GM18520 (cell line): ENCODE measurements around the gene EAF1.
"Not testable (repeated sequence)": the region's sequence is repeated elsewhere in the genome, so short reads cannot be mapped to it uniquely, and the experiment has no call there.

Source experiments
- ATAC-seq: cut with Tn5 transposase; IDR thresholded peaks from one replicate; pipeline ENCODE4 v1.9.1; 2021; ENCODE audit not compliant: unreplicated experiment

EAF1 gene

DNA sequence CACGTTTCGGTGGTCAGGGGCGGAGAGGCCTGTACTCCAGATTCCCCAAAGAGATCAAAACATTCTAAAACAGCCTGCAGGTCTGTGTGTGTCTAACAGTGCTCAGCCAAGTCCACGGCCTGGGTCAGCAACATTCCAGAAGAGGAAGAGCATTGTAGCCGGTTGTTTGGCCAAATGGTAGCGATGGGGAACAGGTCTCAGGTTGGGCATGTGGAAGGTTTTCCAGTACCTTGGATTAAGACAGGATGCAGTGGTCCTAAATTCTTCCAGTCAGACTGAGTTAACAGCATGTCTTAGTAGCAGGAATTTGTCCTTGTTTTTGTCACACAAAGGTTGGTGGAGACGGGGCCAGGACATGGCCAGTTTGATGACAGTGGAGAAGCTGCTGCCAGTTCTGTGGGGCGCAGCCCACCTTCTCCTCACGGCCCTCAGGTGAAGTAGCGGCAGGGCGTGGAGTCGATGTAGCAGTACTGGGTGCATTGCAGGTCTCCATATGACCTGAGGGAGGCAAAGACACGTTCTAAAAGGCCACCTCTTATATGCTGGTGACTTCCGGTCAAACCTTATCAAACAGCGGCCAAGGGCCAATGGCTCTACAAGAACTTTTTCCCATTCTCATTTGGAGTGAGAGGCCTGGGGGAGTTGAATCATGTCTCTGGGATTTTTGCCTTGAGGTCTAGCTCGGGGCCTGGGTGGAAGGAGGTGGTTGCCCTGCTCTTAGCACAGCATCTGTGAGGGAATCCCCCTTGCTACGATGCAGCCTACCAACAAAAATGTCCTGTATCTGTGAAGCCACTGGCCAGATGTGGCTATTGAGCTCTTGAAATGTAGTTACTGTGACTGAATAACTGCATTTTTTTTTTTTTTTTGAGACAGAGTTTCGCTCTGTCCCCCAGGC, 24.1 kb downstream of the EAF1 start:
- no peak for ATAC-seq

DNA sequence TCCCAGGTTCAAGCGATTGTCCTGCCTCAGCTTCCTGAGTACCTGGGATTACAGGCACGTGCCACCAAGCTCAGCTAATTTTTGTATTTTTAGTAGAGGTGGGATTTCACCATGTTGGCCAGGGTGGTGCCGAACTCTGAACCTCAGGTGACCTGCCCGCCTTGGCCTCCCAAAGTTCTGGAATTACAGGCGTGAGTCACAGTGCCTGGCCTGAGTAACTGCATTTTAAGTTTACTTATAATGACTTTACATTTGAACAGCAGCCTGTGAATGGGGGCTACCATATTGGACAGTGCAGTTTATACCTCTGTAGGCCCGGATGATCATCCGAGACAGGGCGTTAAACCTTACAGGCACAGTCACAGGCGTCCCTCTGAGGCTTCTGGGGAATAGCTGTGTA, 24.8 kb downstream of the EAF1 start:
- no peak for ATAC-seq

DNA sequence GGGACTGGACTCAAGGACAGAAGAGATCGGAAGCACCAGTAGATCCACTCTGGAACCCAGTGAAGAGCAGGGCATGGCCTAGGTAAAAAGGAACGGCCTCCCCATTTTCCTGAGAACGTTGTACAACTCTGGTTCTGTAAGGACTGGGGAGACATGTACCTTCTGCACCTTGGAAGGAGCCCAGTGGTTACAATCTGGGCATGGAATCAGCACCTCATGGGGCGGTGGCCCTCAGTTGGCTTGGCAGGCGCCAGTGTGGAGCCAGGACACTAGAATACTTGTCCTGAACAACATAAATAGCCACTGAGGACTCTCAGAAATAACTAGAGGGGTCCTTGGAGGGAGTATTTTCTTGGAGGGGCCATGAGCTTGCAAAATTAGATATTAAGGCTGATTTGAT, 25.6 kb downstream of the EAF1 start:
- ATAC-seq, result no peak

DNA sequence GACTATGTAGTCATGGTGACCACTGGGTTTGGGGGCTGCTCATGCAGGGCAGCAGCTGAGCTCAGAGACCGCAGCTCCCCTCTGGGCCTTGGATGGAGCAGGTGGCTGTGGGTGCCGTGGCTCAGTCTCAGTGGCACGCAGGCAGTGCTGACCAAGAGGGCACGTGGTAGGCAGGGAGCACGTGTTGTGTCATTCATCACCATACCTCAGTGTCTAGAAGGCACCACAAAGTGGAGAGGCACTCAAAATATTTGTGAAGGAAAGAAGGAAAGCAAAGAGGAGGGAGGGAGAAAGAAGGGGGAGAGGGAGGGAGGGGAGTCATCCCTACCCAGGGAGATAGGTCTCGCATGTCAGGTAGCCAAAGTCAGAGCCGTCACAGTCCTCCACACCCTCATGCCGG, 26.1 kb downstream of the EAF1 start:
- ATAC-seq, result no peak

DNA sequence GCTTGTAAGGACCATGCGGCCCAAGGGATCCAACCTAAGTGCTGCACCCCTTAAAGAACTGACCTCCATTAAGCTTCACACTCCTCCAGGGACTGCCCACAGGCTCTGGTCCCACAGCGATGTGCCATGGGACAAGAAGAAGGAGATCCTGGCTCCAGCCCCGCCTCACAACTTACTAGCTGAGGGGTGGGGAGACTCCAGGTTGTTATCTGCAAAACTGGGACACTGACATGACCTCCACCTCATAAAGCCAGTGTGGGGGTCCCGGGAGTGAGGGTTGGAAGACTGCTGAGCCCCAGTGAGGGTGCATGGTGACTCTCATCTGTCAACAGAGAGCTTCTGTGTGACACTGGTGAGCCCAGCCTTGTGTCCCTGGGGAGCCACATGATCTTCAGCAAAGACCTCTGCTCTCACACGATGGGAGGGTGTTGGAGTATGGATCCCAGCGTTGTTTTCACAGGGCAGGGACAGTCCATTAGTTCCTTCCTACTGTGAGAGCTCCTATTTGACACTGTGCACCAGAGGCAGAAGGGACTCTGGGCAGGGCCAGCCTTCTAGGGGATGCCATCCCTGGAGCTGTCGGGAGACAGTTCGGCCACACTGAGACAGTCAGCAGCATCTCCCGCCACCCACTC, 26.7 kb downstream of the EAF1 start:
- ATAC-seq, result no peak

DNA sequence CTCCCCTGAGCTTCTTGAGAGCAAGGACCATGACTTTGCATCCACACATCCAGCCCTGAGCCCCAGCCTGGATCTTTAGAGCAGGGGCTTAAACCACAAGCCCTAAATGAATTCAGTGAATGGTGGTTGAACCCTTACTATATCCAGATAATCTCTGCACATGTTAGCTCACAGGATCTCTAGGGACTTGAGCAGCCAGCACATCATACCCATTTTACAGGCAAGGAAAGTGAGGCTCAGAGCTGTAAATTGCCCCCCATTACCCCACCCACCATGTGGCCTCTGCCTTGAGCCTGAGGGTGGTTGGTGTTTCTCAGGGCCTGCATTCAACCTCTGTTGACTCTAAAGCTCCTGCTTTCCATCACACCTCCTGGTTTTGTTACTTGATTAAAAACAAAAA, 27.6 kb downstream of the EAF1 start:
- ATAC-seq, result no peak

DNA sequence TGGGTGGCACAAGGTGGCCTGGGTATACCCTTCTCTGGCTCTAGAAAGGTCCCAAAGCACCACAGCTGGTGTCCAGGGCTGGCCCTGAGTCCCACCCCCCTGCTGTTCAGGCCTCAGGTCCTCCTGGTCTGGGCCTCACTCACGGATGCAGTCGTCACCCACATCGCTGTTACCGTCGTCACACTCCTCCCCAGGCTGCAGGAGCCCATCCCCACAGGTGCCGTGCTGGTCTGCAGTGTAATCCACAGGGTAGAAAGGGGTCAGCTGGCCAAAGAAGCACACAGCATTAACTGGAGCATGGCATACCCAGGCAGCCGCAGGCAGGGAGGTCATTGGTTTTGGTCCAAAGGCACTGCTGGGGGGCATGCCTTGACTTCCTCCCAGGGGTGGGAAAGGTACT, 28.4 kb downstream of the EAF1 start:
- ATAC-seq, result no peak

DNA sequence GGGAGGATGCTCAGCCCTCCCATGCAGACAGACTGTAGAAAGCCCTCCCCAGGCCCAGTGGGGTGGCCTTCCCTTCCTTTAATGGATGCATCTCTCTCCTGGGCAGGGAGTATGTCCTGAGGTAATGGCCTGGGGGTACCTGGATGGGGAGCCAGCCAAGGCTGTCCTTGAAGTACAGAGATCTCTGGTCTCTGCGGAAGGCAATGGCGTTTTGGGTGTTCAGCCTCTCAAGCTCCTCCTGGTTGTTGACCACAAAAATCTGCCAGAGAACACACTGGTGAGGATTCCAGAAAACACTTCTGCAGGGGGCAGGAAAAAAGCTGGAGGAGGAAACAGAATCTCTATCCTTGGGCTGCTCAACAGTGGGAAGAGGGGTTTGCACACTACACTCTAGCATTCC, 28.9 kb downstream of the EAF1 start:
- no peak for ATAC-seq

DNA sequence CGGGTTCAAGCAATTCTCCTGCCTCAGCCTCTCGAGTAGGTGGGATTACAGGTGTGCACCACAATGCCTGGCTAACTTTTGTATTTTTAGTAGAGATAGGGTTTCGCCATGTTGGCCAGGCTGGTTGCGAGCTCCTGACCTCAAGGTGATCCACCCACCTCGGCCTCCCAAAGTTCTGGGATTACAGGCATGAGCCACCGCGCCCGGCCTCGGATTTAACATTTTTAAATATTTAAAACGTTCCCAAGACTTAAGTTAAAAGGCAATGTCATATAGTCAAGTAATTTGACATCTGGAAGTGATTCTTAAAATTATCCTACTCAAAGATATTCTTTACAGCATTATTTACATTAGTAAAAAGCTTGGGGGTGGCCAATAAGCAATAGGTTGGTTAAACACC, 29.5 kb downstream of the EAF1 start:
- ATAC-seq, result not testable (repeated sequence)

DNA sequence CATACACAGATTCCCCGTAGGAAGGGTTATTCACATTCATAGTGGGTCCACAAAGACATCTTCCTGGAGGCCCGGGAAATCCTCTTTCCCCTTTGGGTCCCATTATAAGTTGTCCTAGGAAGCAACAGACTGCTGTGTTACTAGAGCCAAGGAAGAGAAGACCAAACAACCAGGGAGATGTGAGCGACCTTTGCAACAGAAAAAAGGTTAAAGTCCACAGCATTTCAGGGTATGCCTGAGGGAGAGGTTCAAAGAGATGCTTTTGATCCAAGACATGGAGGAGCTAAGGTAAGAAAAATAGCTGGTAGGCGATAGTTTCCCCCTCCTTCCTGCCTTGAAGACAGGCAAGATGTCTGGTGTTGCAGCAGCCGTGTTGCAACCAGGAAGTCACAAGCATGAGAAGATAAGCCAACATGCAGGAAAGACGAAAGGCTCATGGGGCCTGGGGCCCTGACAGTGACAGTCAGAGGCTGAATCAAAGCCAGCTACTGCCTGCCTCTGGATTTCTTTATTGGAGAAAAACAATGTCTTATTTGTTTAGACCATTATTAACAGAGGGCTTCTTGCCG, 30.9 kb downstream of the EAF1 start:
- ATAC-seq, result no peak

DNA sequence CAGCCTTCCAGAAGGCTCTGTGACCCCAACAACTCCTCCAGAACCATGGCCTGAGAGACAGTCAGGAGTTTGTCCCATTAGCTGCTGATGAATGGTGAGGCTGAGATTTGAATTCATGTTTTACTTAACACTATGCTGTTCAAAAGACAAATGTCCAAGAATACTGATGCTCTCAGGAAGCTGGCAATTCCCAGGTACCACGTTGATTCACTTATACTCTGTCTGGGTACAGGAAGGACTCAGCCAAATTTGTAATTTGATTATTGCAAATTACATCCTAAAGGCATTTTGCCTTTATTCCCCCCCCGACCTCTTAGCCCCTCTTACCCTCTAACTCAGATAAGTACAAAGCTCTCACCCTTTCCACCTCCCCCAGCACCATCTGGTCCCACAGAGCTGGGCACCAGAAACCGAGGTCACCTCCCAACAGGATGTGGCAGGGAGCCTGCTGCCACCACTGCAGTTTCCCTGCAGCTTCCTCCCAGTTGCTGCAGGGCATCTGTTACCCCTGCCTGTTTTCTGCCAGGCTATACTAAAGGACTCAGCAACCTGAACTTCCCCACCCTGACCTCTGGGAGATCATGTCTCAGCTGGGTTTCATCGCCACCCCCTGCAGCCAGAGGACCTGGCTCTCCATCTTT, 33.6 kb downstream of the EAF1 start:
- ATAC-seq, result no peak

DNA sequence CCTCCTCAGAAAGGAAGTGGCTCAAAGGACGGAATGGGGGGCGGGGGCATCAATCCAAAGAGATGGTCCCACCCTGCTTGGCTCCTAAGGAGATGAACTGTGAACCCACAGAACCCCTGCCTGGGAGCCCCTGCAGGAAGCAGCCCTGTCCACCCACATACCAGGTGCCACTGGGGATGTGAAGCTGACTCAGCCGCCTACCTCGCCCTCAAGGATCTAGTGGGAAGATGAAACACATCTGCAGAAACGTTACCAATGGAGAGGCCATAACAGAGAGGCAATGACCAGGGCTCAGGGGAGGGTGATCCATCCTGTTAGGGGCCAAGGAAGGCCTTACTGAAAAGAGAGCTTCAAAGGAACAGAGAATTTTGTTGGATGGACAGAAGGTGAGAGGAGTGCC, 35.1 kb downstream of the EAF1 start:
- no peak for ATAC-seq

DNA sequence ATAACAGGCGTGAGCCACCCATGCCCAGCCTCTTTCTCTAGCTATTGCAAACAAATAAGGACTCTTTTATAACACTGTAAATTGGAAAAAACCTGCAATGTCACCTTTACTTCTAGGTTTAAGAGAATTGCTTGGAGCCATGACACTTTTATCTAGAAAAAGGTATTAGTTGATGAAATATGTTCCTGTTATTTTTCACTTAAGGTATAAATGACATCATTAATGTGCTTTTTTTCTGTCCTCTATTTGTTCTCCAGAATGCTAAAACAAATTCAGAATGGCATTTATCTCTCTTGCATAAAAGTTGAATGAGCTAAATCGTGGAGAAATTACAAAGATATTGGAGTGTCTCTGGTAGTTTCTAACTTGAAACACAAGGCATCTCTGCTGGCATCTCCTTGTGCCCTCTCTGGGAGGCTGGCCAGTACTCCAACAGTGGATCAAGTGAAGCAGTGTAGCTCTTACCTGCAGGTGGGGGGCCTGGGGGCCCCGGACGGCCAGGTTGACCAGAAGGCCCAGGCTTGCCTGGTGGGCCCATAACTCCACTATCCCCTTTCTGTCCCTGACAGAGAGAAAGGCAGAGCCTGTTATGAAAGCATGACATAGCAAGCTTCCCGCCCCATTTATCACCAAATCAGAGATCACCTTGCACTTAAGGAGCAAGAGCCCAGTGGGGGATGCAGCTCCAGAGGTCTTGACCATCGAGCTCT, 38.6 kb downstream of the EAF1 start:
- no peak for ATAC-seq

DNA sequence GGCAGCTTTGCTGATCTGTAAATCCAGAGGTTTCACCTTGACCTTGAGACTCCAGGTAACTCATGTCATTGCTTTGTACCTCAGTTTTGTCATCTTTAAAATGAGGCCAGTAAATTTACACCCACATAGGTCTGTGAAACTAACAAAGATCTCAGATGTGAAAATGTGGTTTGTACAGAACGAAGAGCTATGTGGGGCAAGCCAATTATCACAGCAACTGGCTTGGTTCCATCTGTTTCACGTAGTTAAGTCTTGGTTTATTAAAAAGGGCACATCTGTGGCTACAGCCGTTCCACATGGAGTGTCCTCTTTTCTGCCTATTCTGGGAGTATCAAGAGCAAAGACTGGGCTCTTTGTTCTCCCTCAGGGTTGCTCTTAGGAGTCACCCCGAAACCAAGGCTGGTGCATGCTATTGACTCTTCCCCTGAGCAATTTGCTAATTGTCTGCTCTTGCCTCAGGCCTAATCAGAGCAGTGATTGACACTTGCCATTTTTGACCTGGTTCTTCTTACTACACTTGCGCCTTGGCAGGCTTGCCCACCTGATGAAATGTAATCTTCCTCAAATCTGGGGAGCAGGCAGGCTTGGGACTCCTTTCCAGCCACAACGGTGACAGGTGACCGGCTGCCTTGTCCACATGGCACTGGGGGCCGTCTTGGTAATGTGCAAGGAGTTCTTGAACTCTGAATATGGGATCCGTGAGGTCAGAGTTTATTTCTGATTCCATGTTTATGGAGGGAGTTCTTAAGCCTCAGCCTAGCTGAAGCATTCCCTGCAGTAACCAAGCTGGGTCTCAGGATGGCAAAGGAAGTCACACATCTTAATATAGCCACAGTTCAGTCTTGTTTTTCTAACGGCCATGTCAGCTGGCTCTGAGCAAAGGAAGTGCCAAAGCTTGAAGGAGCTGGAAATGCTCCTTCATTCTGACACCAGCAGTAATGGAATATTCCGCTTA, 40.1 kb downstream of the EAF1 start:
- ATAC-seq, result peak; percentile 42

DNA sequence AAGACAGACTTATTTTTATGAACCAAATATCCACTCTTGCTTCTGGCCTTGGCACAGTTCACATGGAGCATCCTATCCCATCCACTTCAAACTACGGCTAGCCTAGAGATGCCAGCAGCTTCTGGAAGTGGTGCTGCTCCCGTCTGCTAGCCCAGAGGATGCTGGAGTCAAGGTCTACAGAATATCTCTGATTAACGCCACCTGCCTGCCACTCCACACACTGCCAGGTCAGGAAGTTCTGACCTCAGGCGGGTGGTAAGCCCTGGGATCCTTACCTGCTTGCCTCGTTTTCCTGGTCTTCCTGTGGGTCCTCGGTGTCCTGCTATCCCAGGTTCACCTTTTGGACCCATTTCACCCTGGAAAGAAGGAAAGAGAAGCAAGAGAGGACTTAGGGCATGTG, 42.9 kb downstream of the EAF1 start:
- ATAC-seq, result no peak

DNA sequence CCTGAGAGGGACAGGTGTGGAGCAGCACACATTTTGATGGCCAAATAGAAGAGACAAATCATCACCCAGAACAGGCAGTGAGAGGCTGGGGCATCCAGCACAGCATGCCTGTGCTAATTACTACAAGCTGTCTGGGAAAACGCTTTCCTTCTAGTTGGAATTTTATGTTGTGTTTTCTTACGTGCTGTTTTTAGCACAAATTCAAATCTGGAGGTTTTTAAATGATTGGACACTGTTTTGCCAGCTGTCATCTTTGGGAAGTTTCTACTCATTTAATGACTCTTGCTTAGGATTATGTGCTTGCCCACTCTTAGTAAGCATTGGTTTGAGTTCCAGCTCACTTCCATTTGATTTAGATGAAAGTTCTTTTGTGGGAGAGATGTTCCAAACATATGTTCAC, 43.5 kb downstream of the EAF1 start:
- no peak for ATAC-seq

DNA sequence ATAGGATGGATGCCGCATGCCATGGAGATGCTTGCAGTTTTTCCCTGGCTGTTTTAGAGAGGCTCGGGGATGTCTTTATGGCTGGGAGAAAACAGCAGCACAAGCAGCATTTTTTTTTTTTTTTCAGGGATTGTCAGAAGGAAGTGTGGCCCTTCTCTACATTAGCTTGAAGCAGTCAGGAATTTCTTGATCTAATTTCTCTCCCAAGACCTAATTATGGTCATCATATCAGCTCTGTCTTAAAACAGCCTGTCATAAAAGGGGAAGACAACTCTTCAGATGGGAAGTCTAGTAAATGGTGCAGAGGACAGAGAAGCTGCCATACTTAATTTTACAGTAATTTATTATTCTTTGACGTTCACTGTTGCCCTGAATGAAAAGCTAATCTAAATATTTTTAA, 44.5 kb downstream of the EAF1 start:
- no peak for ATAC-seq

DNA sequence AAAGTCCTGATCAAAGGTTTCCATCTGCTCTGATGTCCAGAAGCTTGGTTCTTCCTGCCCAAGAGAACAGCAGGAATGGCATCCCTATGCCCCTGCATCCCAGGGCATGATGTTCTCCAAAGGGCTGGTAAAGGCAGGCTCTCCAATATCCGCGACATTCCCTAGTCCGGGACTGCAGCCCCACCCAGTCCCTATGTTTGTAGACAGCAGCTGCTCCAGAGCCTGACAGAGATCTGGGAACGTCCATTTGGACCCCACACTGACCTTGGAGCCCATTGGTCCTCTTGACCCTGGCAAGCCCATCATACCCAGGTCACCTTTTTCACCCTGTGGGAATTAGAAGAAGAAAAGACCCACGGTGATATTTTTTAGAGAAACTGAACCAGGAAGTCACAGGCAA, 47.8 kb downstream of the EAF1 start:
- ATAC-seq, result no peak

DNA sequence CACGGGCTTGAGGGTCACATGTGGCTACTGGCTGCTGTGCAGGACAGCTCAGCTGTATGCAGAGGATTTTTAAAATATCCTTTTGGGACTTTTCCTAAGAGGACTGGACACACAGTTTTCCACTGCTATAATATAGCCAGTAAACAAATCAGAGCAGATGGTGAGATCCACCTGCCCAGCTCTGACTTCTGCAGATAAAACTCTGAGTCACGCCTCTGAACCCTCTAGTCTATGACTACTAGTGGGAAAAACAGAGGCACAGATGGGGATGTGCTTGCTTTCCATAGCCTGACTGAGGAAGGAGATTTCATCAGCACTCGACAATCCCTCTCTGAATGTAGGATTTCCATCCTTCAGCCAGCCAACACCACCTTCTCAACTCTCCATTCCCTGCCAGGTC, 49.0 kb downstream of the EAF1 start:
- ATAC-seq, result no peak
